HG03439 (cell line): ENCODE results near the gene KRT37.

Source experiments
- ATAC-seq: cut with Tn5 transposase; IDR thresholded peaks from one replicate; pipeline ENCODE4 v1.9.1; 2021; ENCODE audit warnings: mild to moderate bottlenecking, moderate library complexity; ENCODE audit not compliant: unreplicated experiment

Gene KRT37

DNA sequence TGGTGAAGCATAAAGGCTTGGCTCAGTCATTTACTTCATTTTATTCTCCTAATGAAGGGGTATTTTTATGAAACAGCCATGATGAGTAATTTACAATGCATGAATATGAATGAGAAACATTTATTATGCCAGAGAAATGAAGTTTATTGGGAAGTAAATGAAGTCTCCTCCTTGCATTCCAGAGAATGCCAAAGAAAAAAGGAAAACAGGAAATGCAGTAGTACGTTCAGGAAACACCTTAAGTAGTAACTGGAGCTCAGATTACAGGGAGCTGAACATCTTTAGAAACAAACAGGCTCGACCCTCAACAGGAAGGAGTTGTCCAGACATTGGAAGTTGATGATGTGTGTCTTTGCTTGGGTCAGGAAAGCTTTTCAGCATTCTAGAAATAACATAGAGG lies 46.8 kb downstream of the KRT37 start:
- ATAC-seq = no peak
